Measurements from ENCODE around the gene KANK2. TPM values are rescaled to one million over a fixed set of nuclear protein-coding genes. Genes with fewer than 3 reads are reported as not detected.
"Not testable (repeated sequence)": the region's sequence is repeated elsewhere in the genome, so short reads cannot be mapped to it uniquely, and the experiment has no call there.

Gene KANK2
- total and polyA plus RNA-seq, 8 donors, result 179 to 286 (median 254) TPM

DNA sequence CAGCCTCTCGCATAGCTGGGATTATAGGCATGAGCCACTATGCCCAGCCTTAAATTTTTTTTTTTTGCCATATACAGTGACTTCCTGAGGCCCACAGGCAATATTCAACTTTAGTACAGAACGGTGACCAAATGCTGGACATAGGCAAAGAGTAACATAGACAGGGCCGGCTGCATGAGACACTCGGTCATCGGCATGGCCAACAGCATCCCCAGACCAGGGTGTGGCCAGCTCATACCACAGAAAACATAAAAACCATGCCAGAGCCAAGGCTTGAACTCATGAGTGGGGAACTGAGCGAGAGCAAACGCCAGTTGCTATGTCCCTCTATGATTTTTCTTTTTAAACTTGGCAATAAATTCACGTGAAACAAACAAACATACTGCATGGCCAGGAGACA, 17.0 kb downstream of the KANK2 start:
- Histone ChIP-seq H3K36me3 (peaks cover 0 to 48% of the 10 kb centered on the region in 2 donors), H3K4me1 (peaks cover 4 to 16% of the 10 kb centered on the region in 2 donors), H3K27ac (peak overlapping the region in 1 of 2 donors; percentile 48), H3K9me3 (no peaks in the 10 kb centered on the region), H3K27me3 (no peaks in the 10 kb centered on the region), H3K4me3 (no peak overlapping the region)
- TF ChIP-seq, protein P1, sequence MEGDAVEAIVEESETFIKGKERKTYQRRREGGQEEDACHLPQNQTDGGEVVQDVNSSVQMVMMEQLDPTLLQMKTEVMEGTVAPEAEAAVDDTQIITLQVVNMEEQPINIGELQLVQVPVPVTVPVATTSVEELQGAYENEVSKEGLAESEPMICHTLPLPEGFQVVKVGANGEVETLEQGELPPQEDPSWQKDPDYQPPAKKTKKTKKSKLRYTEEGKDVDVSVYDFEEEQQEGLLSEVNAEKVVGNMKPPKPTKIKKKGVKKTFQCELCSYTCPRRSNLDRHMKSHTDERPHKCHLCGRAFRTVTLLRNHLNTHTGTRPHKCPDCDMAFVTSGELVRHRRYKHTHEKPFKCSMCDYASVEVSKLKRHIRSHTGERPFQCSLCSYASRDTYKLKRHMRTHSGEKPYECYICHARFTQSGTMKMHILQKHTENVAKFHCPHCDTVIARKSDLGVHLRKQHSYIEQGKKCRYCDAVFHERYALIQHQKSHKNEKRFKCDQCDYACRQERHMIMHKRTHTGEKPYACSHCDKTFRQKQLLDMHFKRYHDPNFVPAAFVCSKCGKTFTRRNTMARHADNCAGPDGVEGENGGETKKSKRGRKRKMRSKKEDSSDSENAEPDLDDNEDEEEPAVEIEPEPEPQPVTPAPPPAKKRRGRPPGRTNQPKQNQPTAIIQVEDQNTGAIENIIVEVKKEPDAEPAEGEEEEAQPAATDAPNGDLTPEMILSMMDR (IDR thresholded peaks at IDR 0.05), result no peak
- no peak for DNase-seq
- intact Hi-C loops (cut with DNase I), result no loop called here
- no peak for ATAC-seq

DNA sequence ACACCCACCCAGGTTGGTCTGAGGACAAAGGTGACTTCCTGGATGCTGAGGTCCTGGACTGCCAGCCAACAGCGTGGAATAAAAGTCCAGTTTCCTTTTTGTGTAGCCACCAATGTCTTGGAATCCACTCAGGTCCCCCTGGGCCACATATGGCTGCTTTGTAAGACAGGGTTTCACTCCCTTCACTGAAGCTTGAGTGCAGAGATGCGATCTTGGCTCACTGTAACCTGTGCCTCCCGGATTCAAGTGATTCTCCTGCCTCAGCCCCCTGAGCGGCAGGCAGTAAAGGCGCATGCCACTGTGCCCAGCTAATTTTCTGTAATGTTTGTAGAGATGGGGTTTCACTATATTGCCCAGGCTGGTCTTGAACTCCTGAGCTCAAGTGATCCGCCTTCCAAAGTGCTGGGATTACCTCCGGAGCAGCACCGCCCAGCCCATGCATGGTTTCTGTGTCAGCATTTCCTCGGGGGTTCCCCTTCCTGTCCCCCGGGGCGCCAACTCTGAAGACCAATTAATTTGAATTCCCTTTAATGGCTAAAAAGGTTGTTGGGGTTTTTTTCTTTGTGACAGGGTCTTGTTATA, 17.5 kb downstream of the KANK2 start:
- TF ChIP-seq, protein P1 (IDR thresholded peaks at IDR 0.05), result no peak
- no peak overlapping the region for H3K4me3 ChIP-seq
- DNase-seq (no peak), ATAC-seq (no peak)
- H3K9me3 ChIP-seq, result no peaks in the 10 kb centered on the region
- intact Hi-C loops (cut with DNase I), result no loop called here
- H3K27me3 ChIP-seq, result no peaks in the 10 kb centered on the region
- peaks cover 0 to 52% of the 10 kb centered on the region in 2 donors for H3K36me3 ChIP-seq
- peaks cover 4 to 15% of the 10 kb centered on the region in 2 donors for H3K4me1 ChIP-seq
- peak overlapping the region in 1 of 2 donors; percentile 48 for H3K27ac ChIP-seq

DNA sequence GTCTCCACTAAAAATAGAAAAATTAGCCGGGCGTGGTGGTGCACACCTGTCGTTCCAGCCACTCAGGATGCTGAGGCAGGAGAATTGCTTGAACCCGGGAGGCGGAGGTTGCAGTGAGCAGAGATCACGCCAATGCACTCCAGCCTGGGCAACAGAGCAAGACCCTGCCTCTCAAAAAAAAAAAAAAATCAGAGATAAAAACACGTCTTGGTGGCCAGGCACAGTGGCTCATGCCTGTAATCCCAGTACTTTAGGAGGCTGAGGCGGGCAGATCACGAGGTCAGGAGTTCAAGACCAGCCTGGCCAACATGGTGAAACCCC, 18.2 kb downstream of the KANK2 start:
- peaks cover 0 to 56% of the 10 kb centered on the region in 2 donors for H3K36me3 ChIP-seq
- intact Hi-C loops (cut with DNase I); H3K27ac ChIP-seq; H3K9me3 ChIP-seq; ATAC-seq; H3K27me3 ChIP-seq; DNase-seq; H3K4me3 ChIP-seq: not testable (repeated sequence)
- H3K4me1 ChIP-seq, result peaks cover 4 to 11% of the 10 kb centered on the region in 2 donors

DNA sequence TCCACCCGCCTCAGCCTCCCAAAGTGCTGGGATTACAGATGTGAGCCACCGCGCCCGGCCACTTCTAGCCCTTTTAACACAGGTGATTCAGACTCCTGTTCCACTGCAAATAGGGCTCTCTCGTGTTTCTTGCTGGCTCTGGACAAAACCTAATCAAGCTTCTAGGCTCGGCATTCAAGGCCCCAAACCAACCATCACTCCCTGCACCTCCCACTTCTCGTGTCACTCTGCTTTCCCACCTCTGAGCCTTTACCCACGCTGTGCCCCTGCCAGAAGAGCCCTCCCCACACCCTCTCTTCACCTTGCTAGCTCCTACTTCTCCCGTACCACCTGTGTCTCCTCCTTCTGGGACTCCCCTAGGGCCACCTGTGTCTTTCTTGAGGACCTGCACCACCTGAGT, 19.8 kb downstream of the KANK2 start:
- Histone ChIP-seq H3K4me1 (peaks cover 4 to 11% of the 10 kb centered on the region in 2 donors), H3K4me3 (no peak overlapping the region), H3K9me3 (no peaks in the 10 kb centered on the region), H3K27ac (no peak overlapping the region), H3K36me3 (peaks cover 0 to 66% of the 10 kb centered on the region in 2 donors), H3K27me3 (no peaks in the 10 kb centered on the region)
- DNase-seq, result no peak
- no peak for ATAC-seq
- TF ChIP-seq, protein P1 (IDR thresholded peaks at IDR 0.05), result no peak
- intact Hi-C loops (cut with DNase I), result no loop called here

DNA sequence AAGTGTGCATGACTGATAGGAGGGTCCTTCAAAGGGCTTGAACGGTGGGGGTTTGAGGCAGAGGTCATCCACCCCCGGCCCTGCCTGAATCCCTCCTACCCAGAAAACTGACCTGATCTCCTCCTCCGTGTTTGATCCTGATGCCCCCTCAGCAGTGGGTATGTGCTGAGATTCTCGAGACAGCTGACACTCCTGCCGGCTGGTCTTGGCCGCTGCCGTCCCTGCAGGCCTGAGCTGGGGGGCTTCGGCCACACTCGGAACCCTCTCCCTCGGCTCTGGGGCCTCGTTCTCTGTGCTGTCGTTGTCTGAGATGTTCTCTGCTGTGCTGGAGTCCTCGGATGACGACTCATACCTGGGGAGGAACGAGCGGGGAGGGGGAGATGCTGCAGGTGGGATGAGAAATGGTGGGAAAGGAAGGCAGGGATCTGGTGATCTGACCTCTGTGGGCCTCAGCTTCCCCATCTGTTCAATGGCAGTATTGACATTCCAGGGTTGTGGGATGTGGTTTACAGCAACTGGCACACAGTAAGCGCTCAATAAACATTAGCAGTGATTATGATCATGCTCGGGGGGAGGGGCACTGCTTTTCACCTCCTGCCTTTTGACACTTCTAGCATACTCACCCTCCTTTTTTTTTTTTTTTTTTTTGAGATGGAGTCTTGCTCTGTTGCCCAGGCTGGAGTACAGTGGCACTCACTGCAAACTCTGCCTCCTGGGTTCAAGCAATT, 20.7 kb downstream of the KANK2 start:
- intact Hi-C loops (cut with DNase I), result no loop called here
- DNase-seq, result no peak
- Histone ChIP-seq H3K27me3 (no peaks in the 10 kb centered on the region), H3K27ac (no peak overlapping the region), H3K36me3 (peaks cover 0 to 71% of the 10 kb centered on the region in 2 donors), H3K9me3 (no peaks in the 10 kb centered on the region), H3K4me1 (peaks cover 4 to 11% of the 10 kb centered on the region in 2 donors), H3K4me3 (no peak overlapping the region)
- TF ChIP-seq, protein P1 (IDR thresholded peaks at IDR 0.05), result no peak
- no peak for ATAC-seq
